ENCODE results near the gene EDAR. TPM values are rescaled to one million over a fixed set of nuclear protein-coding genes. Genes with fewer than 3 reads are reported as not detected.

EDAR gene
- polyA plus RNA-seq, 1 experiment: not detected

DNA sequence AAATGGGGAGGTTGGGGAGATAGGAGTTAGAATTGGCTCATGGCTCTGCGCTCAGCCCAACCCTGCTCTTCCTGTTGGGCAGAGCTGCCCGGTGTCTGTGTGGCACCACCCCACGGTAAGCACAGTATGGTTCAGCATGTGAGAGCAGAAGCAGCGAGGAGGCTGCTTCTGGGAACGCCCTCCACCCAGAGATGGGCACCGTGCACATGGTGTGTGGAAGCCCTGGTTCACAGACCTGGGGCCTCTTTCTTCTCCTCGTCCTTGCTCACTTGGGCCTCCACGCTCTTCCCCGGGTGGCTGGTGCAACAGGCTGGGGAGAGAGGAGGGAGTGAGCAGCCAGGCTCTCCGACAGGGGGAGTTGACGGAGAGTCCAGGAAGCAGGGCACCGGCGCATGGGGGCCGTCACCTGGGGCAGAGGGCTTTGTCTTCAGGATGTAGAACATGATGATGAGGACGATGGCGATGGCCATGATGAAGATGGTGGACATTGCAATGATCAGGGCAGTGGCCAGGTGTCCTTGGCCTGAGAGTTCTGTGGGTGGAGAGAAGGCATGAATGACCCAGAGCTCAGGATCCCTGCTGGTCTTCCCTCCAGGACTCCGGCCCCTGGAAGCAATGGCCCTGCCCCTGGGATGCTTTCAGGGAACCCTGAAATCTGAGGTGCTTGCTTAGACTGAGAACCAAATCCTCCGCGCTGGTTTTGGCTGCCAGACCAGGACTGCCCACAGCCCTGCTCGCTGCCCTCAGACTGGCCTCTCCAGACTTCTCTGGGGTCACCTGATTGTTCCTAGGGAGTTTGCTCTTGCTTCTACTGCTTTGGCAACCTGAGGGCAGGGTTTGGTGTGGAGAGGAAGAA lies 78.3 kb downstream of the EDAR start:
- no peak for DNase-seq (ENCODE audit: low read depth)
- TF ChIP-seq, protein P1, sequence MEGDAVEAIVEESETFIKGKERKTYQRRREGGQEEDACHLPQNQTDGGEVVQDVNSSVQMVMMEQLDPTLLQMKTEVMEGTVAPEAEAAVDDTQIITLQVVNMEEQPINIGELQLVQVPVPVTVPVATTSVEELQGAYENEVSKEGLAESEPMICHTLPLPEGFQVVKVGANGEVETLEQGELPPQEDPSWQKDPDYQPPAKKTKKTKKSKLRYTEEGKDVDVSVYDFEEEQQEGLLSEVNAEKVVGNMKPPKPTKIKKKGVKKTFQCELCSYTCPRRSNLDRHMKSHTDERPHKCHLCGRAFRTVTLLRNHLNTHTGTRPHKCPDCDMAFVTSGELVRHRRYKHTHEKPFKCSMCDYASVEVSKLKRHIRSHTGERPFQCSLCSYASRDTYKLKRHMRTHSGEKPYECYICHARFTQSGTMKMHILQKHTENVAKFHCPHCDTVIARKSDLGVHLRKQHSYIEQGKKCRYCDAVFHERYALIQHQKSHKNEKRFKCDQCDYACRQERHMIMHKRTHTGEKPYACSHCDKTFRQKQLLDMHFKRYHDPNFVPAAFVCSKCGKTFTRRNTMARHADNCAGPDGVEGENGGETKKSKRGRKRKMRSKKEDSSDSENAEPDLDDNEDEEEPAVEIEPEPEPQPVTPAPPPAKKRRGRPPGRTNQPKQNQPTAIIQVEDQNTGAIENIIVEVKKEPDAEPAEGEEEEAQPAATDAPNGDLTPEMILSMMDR (IDR thresholded peaks at IDR 0.05; ENCODE audit: insufficient read depth, low read depth, low read length): no peak
- ChIA-PET POLR2A (interaction anchor here (0.5 kb wide), 1 partner anchor 66 kb away, joined by 4 read pairs; no protein-coding TSS in a partner anchor), CTCF (no interaction called here)
- H3K4me3 ChIP-seq (ENCODE audit: low read depth, low read length): no peak overlapping the region
- H3K36me3 ChIP-seq (ENCODE audit: control insufficient read depth, insufficient read depth, low read length): no peaks in the 10 kb centered on the region
- peaks cover 7% of the 10 kb centered on the region for H3K27me3 ChIP-seq (ENCODE audit: control insufficient read depth, insufficient read depth, low read length)

DNA sequence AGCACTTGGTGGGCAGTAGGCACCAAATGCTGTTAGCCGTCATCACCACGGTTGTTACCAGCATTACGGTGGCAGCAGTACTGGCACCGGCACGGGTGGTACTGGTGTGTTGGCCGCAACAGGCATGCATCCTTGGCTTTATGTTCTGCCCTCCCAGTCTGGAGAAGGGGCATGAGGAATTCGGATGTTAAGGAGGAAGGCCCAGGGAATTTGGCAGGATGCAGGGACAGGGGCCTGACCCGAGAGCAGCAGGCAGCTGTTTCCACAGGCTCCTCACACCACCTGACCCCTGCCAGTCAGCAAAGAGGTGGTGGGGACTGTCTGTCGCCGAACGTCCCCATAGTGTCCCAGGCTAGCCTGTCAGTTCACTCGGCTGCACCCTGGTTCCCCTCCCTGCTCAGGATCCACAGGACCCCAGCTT lies 79.0 kb downstream of the EDAR start:
- Histone ChIP-seq H3K27me3 (ENCODE audit: control insufficient read depth, insufficient read depth, low read length) (peaks cover 7% of the 10 kb centered on the region), H3K4me3 (ENCODE audit: low read depth, low read length) (no peak overlapping the region), H3K36me3 (ENCODE audit: control insufficient read depth, insufficient read depth, low read length) (no peaks in the 10 kb centered on the region)
- POLR2A ChIA-PET: no interaction called here
- TF ChIP-seq, protein P1 (IDR thresholded peaks at IDR 0.05; ENCODE audit: insufficient read depth, low read depth, low read length): no peak
- CTCF ChIA-PET: no interaction called here
- no peak for DNase-seq (ENCODE audit: low read depth)

DNA sequence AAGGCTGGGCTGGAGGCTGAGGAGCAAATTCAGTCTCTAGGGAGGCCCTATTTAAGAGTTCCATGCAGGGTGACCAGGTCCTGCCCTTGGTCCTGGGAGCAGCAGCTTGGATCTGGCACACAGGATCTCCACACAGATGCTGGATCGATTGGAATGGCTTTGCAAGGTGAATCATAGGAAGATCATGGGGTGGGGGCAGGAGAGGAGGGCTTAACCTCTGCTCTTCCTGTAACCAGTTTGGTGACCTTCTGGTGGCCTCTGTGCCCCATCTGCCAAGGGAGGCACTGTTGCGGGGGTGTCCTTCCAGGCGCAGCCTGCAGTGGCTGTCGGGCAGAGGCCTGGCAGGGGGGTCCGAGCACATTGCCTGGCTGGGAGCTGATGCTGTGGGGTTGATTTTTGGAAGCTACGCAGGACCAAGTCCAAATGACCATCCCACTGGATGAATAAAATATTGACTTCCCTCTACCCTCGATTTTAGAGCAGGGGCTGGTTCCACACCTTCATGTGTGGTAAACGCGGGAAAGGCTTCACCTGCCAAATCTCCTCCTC lies 79.7 kb downstream of the EDAR start:
- ChIA-PET CTCF (no interaction called here), POLR2A (no interaction called here)
- Histone ChIP-seq H3K4me3 (ENCODE audit: low read depth, low read length) (no peak overlapping the region), H3K27me3 (ENCODE audit: control insufficient read depth, insufficient read depth, low read length) (peaks cover 4% of the 10 kb centered on the region), H3K36me3 (ENCODE audit: control insufficient read depth, insufficient read depth, low read length) (no peaks in the 10 kb centered on the region)
- no peak for DNase-seq (ENCODE audit: low read depth)
- TF ChIP-seq, protein P1 (IDR thresholded peaks at IDR 0.05; ENCODE audit: insufficient read depth, low read depth, low read length): no peak

DNA sequence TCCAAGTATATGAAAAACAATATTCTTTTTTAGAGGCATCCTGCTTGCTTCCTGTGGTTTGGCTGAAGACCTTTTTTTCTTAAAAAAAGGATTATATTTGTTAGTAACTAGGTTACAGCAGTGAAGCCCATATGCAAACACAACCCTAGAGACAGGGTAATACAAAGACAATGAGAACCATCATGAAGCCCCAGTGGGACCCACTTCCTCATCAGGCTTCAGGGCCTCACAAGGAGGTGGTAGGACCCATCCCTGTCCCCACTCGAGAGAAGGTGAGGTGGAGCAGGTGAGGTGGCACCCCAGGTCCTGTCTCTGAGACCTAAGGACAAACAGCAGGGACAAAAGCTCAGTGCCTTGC lies 80.3 kb downstream of the EDAR start:
- H3K27me3 ChIP-seq (ENCODE audit: control insufficient read depth, insufficient read depth, low read length): peaks cover 3% of the 10 kb centered on the region; the same call in 1 of the 2 replicates
- no peak overlapping the region for H3K4me3 ChIP-seq (ENCODE audit: low read depth, low read length)
- ChIA-PET POLR2A (no interaction called here), CTCF (interaction anchor here (1.5 kb wide), 1 partner anchor 20 kb away, joined by 4 read pairs; no protein-coding TSS in a partner anchor)
- TF ChIP-seq, protein P1 (IDR thresholded peaks at IDR 0.05; ENCODE audit: insufficient read depth, low read depth, low read length): no peak
- H3K36me3 ChIP-seq (ENCODE audit: control insufficient read depth, insufficient read depth, low read length): no peaks in the 10 kb centered on the region
- DNase-seq (ENCODE audit: low read depth): no peak

DNA sequence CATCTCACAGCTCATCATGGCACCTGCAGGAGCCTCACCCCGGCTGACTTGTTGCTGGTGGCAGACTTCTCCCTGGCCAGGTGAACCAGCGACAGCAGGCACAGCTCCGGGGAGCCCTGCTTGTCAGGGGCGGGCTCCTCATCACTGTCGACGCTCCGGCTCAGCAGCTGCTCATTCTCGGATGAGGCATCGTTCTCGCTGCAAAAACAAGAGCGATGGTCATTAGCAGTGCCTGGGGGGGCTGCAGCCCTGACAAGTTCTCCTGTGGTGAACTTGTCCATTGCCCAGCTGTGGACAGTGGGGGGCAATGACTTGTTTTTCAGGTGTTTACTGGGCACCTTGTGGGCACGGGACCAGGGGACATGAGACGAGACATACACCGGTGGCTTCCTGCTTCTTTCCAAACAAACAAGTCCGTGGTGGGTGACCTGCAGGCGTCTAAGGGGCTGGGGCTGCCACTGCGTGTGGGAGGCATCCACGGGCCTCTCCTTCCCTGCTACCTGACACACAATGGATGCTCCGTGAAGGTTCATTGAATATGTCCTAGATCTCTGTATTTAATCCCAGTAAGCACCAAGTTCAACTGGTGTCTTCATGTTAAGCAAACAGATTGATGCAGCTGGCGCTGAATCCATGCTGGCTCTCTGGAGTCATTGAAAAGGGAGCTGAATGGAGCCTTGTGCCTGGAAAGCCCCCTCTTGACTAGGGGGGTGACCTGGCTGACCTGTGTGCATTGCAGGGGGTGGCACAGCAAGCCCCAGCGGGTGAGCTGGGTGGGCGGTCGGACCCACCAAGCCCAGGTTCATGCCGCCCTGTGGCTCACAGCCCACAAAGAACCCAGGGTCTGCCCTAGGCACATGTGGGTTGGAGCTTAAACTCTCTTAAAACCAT lies 81.0 kb downstream of the EDAR start:
- ChIA-PET POLR2A (no interaction called here), CTCF (interaction anchor here (1.5 to 1.6 kb wide), 2 partner anchors 13 to 21 kb away, joined by 3 to 4 read pairs; no protein-coding TSS in a partner anchor)
- no peaks in the 10 kb centered on the region for H3K36me3 ChIP-seq (ENCODE audit: control insufficient read depth, insufficient read depth, low read length)
- H3K4me3 ChIP-seq (ENCODE audit: low read depth, low read length): no peak overlapping the region
- TF ChIP-seq, protein P1 (IDR thresholded peaks at IDR 0.05; ENCODE audit: insufficient read depth, low read depth, low read length): no peak
- DNase-seq (ENCODE audit: low read depth): no peak
- peaks cover 3% of the 10 kb centered on the region; the same call in 1 of the 2 replicates for H3K27me3 ChIP-seq (ENCODE audit: control insufficient read depth, insufficient read depth, low read length)

Measured in BJ (cell line).